Right renal cortex interstitium (tissue), 3 donors: ENCODE measurements around the gene RIBC1. TPM values are rescaled to one million over a fixed set of nuclear protein-coding genes. Genes with fewer than 3 reads are reported as not detected.
A peak's percentile ranks its signal among the peaks of the same experiment; 100 is the strongest.
"Not testable (repeated sequence)": the region's sequence is repeated elsewhere in the genome, so short reads cannot be mapped to it uniquely, and the experiment has no call there.

Experiments used
- DNase-seq, 3 donors: peaks; one replicate each; pipeline ENCODE4 v3.0.0-alpha.2; 2013; ENCODE audit warnings: low read depth in 3 of 3, low spot score in 2 of 3
- polyA plus RNA-seq, 3 donors: library from polyadenylated mRNA; unstranded; fragments of 120-200 nt; gene quantifications; one replicate each; pipeline ENCODE4 v1.2.1, GENCODE V29; 2013; ENCODE audit not compliant: insufficient read length in 3 of 3

The RIBC1 gene
- polyA plus RNA-seq, 3 donors: 3.5 to 5.0 (median 5.0) TPM

GRCh38 chrX:53433651-53434639 is 11.3 kb downstream of the RIBC1 start, which contains the start of gene HSD17B10:
TSS of gene HSD17B10 (minus strand) at chrX:53434370. CDS start at chrX:53434345, 25 bp downstream.
- DNase-seq: peak in 2 of 3 donors; percentile 44 to 53

DNA sequence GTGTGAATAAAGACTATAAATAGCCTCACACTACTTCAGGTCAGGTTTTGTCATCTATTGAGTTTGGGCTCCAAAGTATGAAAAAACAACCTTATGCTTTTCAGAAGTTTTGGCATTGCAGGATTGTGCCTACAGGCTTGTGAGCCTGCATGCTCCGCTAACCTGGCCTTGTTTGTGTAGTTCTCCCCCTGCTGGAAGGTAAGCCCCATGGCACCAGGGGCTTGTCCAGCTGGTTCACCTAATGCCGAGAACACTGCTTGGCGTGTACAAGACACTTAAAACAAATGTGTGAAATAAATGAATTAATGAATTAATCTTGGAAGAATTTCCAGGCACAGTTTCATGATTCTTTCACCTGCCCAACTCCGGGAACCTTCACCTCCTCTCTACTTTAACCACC is 13.3 kb downstream of the RIBC1 start:
- no peak for DNase-seq

DNA sequence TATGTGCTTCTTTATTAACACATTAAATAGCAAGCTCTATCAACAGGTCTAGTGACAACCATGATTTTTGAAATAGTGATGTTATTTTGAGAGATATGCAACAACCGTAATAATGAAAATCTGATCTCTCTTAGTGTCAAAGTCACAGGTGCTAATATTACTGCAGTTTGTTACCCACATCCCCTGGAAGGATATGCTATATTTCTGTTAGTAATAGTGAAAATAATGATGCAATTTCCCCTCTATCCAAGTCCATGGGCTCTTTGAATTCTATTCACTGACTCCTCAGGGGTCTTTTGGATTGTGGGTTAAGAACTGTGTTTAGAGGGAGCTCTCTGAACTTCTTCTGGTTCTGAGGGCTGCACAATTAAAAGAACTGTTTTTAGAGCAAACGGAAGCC is 14.5 kb downstream of the RIBC1 start:
- DNase-seq: no peak

DNA sequence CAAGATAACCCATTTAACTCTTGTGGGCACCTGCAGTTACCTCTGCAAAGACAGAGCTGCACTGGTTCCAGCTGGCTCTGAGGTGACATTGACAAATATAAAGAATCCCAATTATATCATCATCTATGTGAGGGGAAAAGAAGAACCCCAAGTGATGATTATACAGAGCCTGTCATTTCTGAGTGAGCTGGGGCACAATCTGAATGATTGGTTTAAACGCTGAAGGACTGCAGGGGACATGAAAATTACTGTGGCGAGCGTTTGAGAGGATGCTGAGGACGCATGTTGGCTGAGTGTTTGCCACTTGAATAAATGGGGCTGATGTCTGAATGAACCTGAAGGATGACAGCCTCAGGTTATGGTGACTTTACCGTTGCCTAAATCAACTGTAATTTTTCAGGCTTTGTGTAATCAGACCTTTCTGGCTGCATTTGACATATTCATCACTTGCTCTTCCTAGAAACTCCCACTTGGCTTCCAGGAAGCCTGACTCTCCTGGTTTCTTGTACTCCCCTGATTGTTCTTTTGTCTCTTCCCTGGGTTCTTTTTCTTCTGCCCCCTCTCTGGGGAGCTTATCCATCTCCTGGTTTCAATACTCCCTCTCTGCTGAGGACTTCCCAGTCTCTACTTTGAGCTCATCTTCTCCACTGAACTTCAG is 15.6 kb downstream of the RIBC1 start:
- no peak for DNase-seq

- DNase-seq: no peak
Observed at GRCh38 chrX:53438832-53439230, 16.2 kb downstream of the RIBC1 start.

DNA sequence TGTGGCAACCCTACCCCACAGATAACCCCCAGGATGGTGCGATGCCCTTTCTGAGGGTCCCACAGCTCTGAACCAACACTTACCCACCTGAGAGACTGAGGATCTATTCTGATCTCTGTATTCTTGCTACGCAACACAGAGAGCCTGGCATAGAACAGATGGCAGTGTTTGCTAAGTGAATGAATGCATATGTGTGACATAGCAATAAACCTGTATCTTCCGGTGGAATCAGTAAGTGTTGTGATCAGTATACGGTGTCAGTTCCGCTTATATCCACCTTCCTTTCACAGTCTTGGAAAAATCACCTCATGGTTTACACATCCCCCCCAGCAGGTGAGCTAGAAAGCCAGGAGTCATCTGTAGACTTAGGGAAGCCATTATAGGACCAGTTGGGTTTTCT is 17.4 kb downstream of the RIBC1 start:
- DNase-seq: no peak

DNA sequence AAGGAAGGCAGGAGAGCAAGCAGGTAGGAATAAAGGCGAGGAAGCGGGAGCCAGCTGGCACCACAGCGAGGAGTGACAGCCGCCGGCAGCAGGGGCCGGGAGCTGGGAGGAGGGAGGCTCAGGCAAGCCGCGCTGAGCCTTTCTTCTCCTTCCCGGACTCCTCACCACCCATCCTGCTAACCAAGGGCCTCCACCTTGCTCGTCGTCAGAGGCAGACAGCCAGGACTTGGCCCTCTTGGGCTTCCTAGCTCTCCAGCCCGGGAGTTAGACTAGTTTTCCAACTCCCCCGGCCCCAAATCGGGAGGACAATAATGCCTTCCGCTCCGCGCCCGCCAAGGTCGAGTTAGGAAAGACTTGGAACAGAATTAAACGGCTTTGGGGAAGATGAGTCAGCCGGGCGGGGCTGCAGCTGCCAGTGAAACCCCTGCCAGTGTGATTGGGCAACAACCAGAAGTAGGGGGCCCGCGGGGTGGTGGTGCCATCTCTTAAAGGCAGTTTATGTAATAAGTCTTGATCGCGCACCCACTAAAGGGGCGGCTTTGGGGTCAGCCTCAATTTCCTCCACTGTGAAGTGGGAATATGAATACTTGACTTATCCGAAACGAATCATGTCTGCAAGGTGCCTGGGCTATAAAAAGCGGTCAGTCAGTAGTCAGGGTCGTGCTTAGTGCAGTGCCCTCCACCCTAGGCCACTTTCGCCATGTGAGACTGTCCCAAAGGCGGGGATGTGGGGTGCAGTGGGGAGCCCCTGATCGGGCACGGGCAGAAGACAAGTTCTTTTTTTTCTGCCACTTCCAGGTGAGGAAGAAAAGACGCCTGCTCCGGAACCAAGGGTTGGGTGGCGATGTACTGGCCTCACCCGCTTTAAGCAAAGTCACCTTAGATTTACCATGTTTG is 18.2 kb downstream of the RIBC1 start:
- no peak for DNase-seq

- DNase-seq: no peak
Observed at GRCh38 chrX:53441531-53442321, 19.1 kb downstream of the RIBC1 start.

- no peak for DNase-seq
Observed at GRCh38 chrX:53442322-53442631, 19.6 kb downstream of the RIBC1 start.

- DNase-seq: no peak
Observed at GRCh38 chrX:53445977-53446376, 23.3 kb downstream of the RIBC1 start.

DNA sequence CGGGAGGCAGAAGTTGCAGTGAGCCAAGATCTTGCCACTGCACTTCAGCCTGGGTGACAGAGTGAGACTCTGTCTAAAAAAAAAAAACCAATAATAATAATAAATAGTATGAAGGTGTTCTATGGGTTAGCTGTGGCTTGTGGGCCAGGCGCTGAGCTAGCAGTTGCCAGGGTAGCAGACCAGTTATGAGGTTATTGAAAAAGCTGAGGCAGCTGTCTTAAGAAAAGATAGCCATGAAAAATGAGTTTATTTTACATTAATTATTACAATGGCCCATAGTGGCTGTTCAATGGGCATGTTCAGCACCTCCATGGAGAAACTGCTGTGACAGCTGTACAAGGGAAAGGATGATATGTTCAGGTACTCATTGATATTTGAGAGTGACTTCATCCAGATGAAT is 24.8 kb downstream of the RIBC1 start:
- no peak for DNase-seq

DNA sequence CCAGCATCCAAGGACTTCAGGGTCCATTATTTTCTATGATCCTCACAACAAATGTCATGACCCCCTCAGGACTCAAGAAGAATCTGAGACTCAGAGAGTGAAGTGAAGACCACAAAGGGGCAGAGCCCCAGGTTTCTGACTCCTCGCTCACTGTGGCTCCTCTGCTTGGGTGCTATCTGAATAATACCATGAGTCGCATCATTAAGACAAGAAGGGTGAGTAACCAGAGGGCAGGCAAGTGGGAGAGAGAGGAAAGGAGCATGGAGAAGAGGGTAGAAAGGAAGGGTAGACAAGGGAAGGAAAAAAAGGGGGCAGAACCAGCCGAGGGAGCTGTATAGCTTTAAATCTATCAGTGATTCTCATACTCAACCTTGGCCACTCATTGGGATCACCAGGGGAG is 27.0 kb downstream of the RIBC1 start:
- DNase-seq: no peak

DNA sequence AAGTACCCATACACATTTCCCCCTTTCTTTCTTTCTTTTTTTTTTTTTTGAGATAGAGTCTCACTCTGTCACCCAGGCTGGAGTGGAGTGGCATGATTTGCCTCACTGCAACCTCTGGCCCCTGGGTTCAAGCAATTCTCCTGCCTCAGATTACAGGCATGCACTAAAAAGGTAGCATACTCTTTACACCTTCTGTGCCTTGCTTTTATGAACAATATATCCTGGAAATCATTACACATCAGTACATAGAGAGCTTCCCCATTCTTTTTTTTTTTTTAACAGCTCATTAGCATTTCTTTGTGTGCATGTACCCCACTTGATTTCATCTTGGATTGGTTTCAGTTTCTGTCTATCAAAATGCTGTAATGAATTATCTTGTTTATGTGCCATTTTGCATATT is 30.1 kb downstream of the RIBC1 start:
- no peak for DNase-seq

DNA sequence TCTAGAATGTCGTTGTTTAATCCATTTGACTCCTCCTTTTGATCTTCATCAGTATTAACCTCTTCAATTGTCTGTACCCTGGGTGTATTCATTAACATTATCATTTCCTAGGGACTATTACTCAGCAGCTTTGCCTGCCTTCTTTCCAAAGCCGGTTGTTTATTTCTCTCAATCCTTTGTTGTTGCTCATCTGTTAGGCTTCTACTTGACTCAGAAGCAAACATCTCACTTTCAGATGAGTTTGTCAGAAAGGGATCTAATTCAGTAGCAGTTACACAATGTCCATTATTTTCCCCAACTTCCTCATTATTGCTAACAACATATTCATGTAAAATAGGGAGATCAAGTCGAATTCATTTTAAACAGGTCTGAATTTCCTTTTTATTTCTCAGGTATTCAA is 33.6 kb downstream of the RIBC1 start:
- DNase-seq: no peak

GRCh38 chrX:53458082-53458481 is 35.4 kb downstream of the RIBC1 start:
- DNase-seq: no peak

- DNase-seq: not testable (repeated sequence)
Observed at GRCh38 chrX:53468659-53469058, 46.0 kb downstream of the RIBC1 start.

DNA sequence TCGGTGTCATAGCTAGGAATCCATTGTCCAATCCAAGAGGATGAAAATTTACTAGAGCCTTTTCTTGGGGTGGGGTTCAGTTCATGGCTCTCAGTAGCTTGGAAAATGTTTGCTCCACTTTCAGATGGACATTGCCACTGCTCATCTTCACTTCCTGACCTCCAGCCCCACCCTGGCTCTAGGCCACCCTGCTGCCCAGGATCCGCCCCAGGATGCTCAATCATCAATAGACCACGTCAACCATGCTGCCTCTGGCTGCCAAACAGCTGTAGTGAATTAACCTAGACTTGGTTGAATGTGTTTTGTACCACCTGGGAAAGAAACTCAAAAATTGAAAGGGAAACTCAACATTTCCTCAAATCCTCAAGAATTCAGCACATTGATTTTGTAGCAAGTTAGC is 48.7 kb downstream of the RIBC1 start:
- DNase-seq: no peak

- DNase-seq: no peak
Observed at GRCh38 chrX:53474707-53475106, 52.0 kb downstream of the RIBC1 start.

- DNase-seq: no peak
Observed at GRCh38 chrX:53476371-53476770, 53.7 kb downstream of the RIBC1 start.

- DNase-seq: no peak
Observed at GRCh38 chrX:53479301-53479700, 56.6 kb downstream of the RIBC1 start.
